Skin epidermis (tissue), 12 donors: ENCODE data around the gene APLP2.
A peak's percentile ranks its signal among the peaks of the same experiment; 100 is the strongest.

ENCODE experiments used
- H3K27ac ChIP-seq, 21 experiments: fragments of 200-600 bp; sonication (generic) in 11 of 21; one replicate each; pipeline ENCODE4 v1.5.0; 2020; ENCODE audit warnings: mild to moderate bottlenecking in 3 of 21, inconsistent platforms in 2 of 21, moderate library complexity in 2 of 21
- H3K4me3 ChIP-seq, 7 experiments: fragments of 200-600 bp; sonication (generic) in 2 of 7; one replicate each; pipeline ENCODE4 v1.5.0; 2020; ENCODE audit warnings: inconsistent platforms in 2 of 7, mild to moderate bottlenecking in 2 of 7, moderate library complexity in 1 of 7

The APLP2 gene

GRCh38 chr11:130110339-130111108 is 40.8 kb downstream of the APLP2 start:
- no peak overlapping the region for H3K27ac ChIP-seq
- no peak overlapping the region for H3K4me3 ChIP-seq

- Histone ChIP-seq H3K4me3 (no peak overlapping the region), H3K27ac (no peak overlapping the region)
Measured at GRCh38 chr11:130112071-130112830, 42.6 kb downstream of the APLP2 start.

- Histone ChIP-seq H3K27ac (no peak overlapping the region), H3K4me3 (no peak overlapping the region)
Measured at GRCh38 chr11:130114281-130114680, 44.6 kb downstream of the APLP2 start.

GRCh38 chr11:130114726-130115125 is 45.0 kb downstream of the APLP2 start:
- H3K27ac ChIP-seq, result no peak overlapping the region
- no peak overlapping the region for H3K4me3 ChIP-seq

- H3K27ac ChIP-seq, result no peak overlapping the region
- H3K4me3 ChIP-seq, result no peak overlapping the region
Measured at GRCh38 chr11:130115218-130115617, 45.5 kb downstream of the APLP2 start.

GRCh38 chr11:130118165-130118564 is 48.5 kb downstream of the APLP2 start:
- no peak overlapping the region for H3K27ac ChIP-seq
- H3K4me3 ChIP-seq, result no peak overlapping the region

GRCh38 chr11:130118636-130119387 is 49.1 kb downstream of the APLP2 start:
- Histone ChIP-seq H3K27ac (no peak overlapping the region), H3K4me3 (no peak overlapping the region)

- no peak overlapping the region for H3K4me3 ChIP-seq
- no peak overlapping the region for H3K27ac ChIP-seq
Measured at GRCh38 chr11:130120045-130120444, 50.4 kb downstream of the APLP2 start.

GRCh38 chr11:130121445-130121978 is 51.8 kb downstream of the APLP2 start:
- Histone ChIP-seq H3K4me3 (no peak overlapping the region), H3K27ac (peak overlapping the region in 1 of 21 experiments; percentile 19)

- no peak overlapping the region for H3K27ac ChIP-seq
Measured at GRCh38 chr11:130122141-130122575, 52.5 kb downstream of the APLP2 start.

GRCh38 chr11:130123414-130124040 is 53.8 kb downstream of the APLP2 start:
- peak overlapping the region in 10 of 21 experiments; percentile 9 to 64 (median 34) for H3K27ac ChIP-seq
- no peak overlapping the region for H3K4me3 ChIP-seq

More at GRCh38 chr11:130122141-130122575, 52.5 kb downstream of the APLP2 start:
- H3K4me3 ChIP-seq, result no peak overlapping the region

- H3K4me3 ChIP-seq, result no peak overlapping the region
- peak overlapping the region in 11 of 21 experiments; percentile 2 to 64 (median 30) for H3K27ac ChIP-seq
Measured at GRCh38 chr11:130124096-130124495, 54.4 kb downstream of the APLP2 start.

GRCh38 chr11:130125638-130126037 is 55.9 kb downstream of the APLP2 start:
- Histone ChIP-seq H3K27ac (no peak overlapping the region), H3K4me3 (no peak overlapping the region)

GRCh38 chr11:130126516-130126915 is 56.8 kb downstream of the APLP2 start:
- Histone ChIP-seq H3K27ac (no peak overlapping the region), H3K4me3 (no peak overlapping the region)

GRCh38 chr11:130127509-130127908 is 57.8 kb downstream of the APLP2 start:
- Histone ChIP-seq H3K4me3 (no peak overlapping the region), H3K27ac (no peak overlapping the region)

- Histone ChIP-seq H3K4me3 (no peak overlapping the region), H3K27ac (no peak overlapping the region)
Measured at GRCh38 chr11:130128626-130129025, 58.9 kb downstream of the APLP2 start.

GRCh38 chr11:130129922-130130321 is 60.2 kb downstream of the APLP2 start:
- Histone ChIP-seq H3K27ac (no peak overlapping the region), H3K4me3 (no peak overlapping the region)

- Histone ChIP-seq H3K27ac (no peak overlapping the region), H3K4me3 (no peak overlapping the region)
Measured at GRCh38 chr11:130131961-130132850, 62.5 kb downstream of the APLP2 start.

- Histone ChIP-seq H3K4me3 (no peak overlapping the region), H3K27ac (peak overlapping the region in 1 of 21 experiments; percentile 11)
Measured at GRCh38 chr11:130133716-130134115, 64.0 kb downstream of the APLP2 start.
